IPS-11a (cell line): Measurements from ENCODE around the gene ACSL4.
"Not testable (repeated sequence)": the region's sequence is repeated elsewhere in the genome, so short reads cannot be mapped to it uniquely, and the experiment has no call there.

Source experiments
- H3K4me3 ChIP-seq: one replicate; pipeline ENCODE4 v1.5.1; 2013; ENCODE audit warnings: low read depth, low read length, control low read depth

Gene ACSL4

DNA sequence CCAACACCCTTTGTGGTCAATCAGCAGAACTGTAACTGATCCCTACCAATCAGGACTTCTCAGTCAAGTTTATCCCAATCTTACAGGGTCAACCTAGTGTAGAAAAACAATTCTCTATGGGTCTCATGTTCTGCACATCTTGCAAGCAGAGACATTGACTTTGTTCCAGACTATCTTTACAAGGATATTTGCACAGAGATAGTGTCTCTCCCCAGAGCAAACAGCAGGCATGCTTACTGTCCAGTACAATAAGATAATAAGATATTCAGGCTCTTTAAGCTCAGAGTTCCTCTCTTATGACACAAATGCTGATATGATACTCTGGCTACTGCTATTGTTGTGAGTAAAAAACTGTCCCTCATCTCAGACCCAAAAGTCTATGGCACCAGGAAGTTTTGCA, 53.2 kb downstream of the ACSL4 start:
- no peak overlapping the region for H3K4me3 ChIP-seq

DNA sequence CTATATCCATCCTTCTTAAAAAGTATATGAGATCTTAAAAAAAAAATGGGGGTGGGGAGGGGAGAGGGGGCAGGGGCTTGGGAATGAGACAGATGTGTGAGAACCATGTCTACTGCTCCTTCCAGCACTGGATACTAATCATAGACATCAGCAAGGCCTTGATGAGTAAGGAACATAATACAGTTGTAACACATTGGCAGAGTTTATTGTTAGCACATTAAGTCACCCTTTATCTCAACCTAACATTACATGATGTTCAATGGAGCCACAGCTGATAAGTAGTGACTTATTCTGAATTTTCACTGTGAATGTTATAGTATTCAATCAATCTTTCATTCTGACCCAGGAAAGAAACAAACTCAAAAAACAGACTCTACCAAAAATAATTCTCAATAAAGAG, 60.8 kb downstream of the ACSL4 start:
- no peak overlapping the region for H3K4me3 ChIP-seq

DNA sequence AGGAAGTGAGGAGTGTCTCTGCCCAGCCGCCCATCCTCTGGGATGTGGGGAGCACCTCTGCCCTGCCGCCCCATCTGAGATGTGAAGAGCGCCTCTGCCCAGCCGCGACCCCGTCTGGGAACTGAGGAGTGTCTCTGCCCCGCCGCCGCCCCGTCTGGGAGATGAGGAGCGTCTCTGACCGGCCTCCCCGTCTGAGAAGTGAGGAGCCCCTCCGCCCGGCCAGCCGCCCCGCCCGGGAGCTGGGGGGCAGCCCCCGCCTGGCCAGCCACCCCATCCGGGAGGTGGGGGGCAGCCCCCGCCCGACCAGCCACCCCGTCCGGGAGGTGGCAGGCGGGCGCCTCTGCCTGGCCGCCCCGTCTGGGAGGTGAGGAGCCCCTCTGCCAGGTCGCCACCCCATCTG, 61.9 kb downstream of the ACSL4 start:
- H3K4me3 ChIP-seq, result not testable (repeated sequence)

DNA sequence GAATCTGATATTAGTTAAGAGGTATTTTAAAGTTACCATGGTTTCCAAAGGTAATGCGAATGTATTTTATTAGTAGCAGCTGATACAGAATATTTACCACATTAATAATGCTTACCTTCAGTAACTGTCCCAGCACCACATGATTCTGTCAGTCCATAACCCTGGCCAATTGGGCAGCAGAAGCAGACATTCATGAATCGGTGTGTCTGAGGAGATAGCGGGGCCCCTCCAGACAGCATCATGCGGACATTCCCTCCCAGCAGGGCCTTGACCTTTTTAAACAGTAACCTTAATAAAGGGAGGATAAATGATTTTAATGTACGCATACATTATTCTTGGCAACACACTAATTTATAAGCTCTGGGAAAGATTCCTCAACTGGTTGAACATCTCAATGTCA, 65.1 kb downstream of the ACSL4 start:
- H3K4me3 ChIP-seq, result no peak overlapping the region

DNA sequence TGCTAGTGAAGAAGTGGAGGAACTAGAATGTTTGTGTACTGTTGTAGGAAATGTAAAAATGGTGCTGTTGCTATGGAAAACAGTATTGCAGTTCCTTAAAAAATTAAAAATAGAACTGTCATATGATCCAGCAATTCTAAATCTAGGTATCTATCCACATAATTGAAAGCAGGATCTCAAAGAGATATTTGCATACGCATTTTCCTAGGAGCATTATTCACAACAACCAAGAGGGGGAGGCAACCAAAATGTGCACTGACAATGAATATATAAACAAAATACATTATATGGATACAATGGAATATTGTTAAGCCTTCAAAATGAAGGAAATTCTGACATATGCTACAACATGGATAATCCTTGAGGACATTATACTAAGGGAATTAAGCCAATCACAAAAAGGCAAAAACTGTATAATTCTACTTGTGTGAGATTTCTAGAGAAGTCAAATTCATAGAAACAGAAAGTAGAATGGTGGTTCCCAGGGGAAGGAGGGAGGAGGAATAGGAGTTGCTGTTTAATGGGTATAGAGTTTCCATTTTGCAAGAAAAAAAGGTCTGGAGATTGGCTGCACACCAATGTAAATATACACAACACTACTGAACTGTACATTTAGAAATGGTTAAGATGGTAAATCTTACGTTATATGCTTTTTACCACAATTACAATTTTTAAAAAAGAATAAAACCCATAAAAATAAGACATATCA, 72.5 kb downstream of the ACSL4 start:
- H3K4me3 ChIP-seq, result no peak overlapping the region

DNA sequence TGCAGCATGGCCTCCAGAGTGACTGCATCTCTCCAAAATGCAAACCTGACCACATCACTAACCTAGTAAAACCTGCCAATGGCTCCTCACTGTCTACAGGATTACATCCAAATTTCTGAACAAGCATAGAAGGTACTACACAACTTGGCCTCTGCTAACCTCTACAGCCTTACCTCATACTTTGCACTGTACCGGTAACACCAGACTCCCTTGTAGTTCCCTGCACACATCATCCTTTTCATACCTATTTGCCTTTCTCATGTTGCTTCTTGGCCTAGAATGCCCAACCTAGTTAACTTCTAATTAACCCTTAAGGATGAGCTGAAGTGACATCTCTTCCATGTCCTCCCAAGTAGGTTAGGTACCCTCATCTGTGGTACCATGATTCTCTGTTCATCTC, 74.7 kb downstream of the ACSL4 start:
- no peak overlapping the region for H3K4me3 ChIP-seq

DNA sequence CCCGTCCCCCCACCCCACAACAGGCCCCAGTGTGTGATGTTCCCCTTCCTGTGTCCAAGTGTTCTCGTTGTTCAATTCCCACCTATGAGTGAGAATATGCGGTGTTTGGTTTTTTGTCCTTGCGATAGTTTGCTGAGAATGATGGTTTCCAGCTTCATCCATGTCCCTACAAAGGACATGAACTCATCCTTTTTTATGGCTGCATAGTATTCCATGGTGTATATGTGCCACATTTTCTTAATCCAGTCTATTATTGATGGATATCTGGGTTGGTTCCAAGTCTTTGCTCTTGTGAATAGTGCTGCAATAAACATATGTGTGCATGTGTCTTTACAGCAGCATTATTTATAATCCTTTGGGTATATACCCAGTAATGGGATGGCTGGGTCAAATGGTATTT, 75.7 kb downstream of the ACSL4 start:
- H3K4me3 ChIP-seq, result not testable (repeated sequence)

DNA sequence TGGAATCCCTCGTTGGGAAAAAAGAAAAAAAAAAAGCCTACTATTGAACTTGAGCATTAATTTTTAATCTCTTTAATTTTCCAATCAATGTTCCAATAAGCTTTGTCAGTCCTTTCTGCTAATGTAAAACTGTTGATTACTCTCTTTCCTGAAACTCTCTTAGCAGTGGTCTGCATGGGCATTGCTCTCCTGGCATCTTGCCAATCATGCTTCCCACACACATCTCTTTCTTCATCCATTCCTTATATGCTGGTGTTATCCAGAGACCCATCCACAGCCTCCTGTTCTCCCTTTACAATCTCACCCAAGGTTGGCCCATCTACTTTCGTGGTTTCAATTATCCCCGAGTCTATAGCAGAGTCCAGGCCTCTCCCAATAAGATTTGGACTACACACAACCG, 76.3 kb downstream of the ACSL4 start:
- H3K4me3 ChIP-seq, result no peak overlapping the region

- no peak overlapping the region for H3K4me3 ChIP-seq
Measured at GRCh38 chrX:109655502-109656201, 77.4 kb downstream of the ACSL4 start.

DNA sequence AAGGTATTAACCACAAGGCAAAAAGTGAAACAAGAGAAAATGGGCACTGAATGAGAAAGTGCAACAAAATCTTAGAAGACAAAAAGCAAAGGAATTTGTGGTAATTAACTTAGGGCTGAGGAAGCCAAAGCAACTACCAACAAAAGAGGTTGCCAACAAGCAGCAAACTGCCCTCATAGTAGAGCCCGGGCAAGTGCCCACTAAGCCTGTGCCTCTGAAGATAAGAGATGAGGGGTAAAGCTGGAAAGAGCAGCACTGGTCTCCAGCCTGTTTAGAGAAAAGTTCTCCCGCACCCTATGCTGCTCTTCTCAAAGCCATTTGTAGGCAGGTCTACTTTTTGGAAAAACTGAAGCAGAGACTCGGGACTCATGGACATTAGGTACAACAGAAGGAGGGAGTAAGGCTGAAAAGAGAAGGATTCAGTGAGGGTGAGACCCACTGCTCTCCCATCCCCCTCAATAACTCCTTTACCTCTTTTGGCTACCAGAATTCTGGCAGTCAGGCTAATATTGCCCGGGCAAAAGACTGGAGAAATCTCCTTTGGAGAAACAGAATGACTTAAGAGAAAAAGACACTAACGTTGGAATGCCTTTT, 78.4 kb downstream of the ACSL4 start:
- H3K4me3 ChIP-seq, result no peak overlapping the region

- not testable (repeated sequence) for H3K4me3 ChIP-seq
Measured at GRCh38 chrX:109644671-109645070, 88.4 kb downstream of the ACSL4 start.

DNA sequence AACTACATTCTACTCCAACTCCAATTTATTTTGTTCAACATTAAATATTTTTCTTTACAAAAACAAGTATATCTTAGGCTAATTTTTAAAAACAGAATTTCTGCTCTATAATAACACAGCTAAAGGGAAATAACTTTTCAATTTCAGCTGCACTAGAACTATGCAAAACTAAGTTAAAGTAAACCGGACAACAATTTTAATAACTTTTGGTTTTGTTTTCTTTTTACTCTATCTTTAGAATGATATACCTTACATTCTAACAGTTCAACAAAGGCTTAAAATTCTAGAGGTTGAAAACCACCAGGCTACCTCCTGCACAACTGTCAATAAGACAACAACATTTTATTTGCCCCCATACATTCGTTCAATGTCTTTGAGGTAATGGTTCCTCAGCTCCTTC, 89.4 kb downstream of the ACSL4 start:
- no peak overlapping the region for H3K4me3 ChIP-seq

- no peak overlapping the region for H3K4me3 ChIP-seq
Measured at GRCh38 chrX:109638158-109638557, 94.9 kb downstream of the ACSL4 start.

DNA sequence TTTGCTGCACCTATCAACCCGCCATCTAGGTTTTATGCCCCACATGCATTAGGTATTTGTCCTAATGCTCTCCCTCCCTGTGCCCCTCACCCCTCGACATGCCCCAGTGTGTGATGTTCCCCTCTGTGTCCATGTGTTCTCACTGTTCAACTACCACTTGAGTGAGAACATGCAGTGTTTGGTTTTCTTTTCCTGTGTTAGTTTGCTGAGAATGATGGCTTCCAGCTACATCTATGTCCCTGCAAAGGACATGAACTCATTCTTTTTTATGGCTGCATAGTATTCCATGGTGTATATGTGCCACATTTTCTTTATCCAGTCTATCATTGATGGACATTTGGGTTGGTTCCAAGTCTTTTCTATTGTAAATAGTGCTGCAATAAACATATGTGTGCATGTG, 95.6 kb downstream of the ACSL4 start:
- H3K4me3 ChIP-seq, result not testable (repeated sequence)

- H3K4me3 ChIP-seq, result no peak overlapping the region
Measured at GRCh38 chrX:109635146-109635545, 97.9 kb downstream of the ACSL4 start.

- H3K4me3 ChIP-seq, result no peak overlapping the region
Measured at GRCh38 chrX:109632906-109633504, 100.1 kb downstream of the ACSL4 start.

- H3K4me3 ChIP-seq, result no peak overlapping the region
Measured at GRCh38 chrX:109629310-109629709, 103.7 kb downstream of the ACSL4 start.

- no peak overlapping the region for H3K4me3 ChIP-seq
Measured at GRCh38 chrX:109626637-109627036, 106.4 kb downstream of the ACSL4 start.

GRCh38 chrX:109624641-109625616, 108.1 kb downstream of the ACSL4 start, which contains the start of gene KCNE5:
Gene KCNE5 (minus strand): TSS chrX:109625172. CDS start chrX:109625020, 152 bp downstream.
- H3K4me3 ChIP-seq, result peak within 1 kb of the TSS; percentile 1

DNA sequence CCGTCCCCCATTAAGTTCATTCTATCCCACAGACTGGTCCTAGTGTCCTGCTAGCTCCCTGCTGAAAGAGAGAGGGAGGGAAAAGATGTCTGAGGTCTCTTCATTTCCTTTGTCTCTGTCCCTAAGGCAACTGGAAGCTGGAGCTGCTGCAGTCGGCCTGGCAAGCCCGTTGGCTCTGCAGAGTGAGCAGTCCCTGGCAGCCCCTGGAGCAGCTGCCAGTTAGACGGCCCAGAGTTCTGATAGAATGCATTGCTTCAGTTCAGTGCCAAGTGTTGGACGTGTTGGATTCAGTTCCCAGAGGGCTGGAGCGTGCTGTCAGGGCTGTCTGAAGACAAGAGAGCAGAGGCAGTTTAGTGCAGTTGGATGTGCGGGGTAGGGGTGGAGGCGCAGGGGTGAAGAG, 109.1 kb downstream of the ACSL4 start:
- no peak overlapping the region for H3K4me3 ChIP-seq

GRCh38 chrX:109622270-109622669, 110.8 kb downstream of the ACSL4 start:
- no peak overlapping the region for H3K4me3 ChIP-seq
